HG03097 (cell line): ENCODE results near the gene ADGRB2.

Source experiments
- ATAC-seq: cut with Tn5 transposase; IDR thresholded peaks from one replicate; pipeline ENCODE4 v1.9.1; 2021; ENCODE audit not compliant: unreplicated experiment, low FRiP score

The ADGRB2 gene

GRCh38 chr1:31752258-31752657 is 11.9 kb downstream of the ADGRB2 start:
- no peak for ATAC-seq

- ATAC-seq = no peak
Measured at GRCh38 chr1:31751822-31752241, 12.3 kb downstream of the ADGRB2 start.

- ATAC-seq = no peak
Measured at GRCh38 chr1:31750858-31751510, 13.2 kb downstream of the ADGRB2 start.

- ATAC-seq = no peak
Measured at GRCh38 chr1:31749785-31750735, 14.1 kb downstream of the ADGRB2 start.

- ATAC-seq = no peak
Measured at GRCh38 chr1:31748365-31748764, 15.8 kb downstream of the ADGRB2 start.

- no peak for ATAC-seq
Measured at GRCh38 chr1:31747304-31747703, 16.8 kb downstream of the ADGRB2 start.

GRCh38 chr1:31746687-31747086 is 17.5 kb downstream of the ADGRB2 start:
- ATAC-seq = no peak

GRCh38 chr1:31745946-31746670 is 18.0 kb downstream of the ADGRB2 start:
- ATAC-seq = no peak

- no peak for ATAC-seq
Measured at GRCh38 chr1:31745096-31745945, 18.8 kb downstream of the ADGRB2 start.

GRCh38 chr1:31744165-31744888 is 19.8 kb downstream of the ADGRB2 start:
- ATAC-seq = no peak

GRCh38 chr1:31742462-31743212 is 21.5 kb downstream of the ADGRB2 start:
- ATAC-seq = no peak

- no peak for ATAC-seq
Measured at GRCh38 chr1:31739346-31739745, 24.8 kb downstream of the ADGRB2 start.

- no peak for ATAC-seq
Measured at GRCh38 chr1:31736675-31737074, 27.5 kb downstream of the ADGRB2 start.

- no peak for ATAC-seq
Measured at GRCh38 chr1:31735571-31735970, 28.6 kb downstream of the ADGRB2 start.

- no peak for ATAC-seq
Measured at GRCh38 chr1:31734582-31735107, 29.5 kb downstream of the ADGRB2 start.

- ATAC-seq = no peak
Measured at GRCh38 chr1:31733389-31734219, 30.5 kb downstream of the ADGRB2 start.

GRCh38 chr1:31732751-31733289 is 31.3 kb downstream of the ADGRB2 start:
- ATAC-seq = no peak
